Thymus (tissue), 14 donors: ENCODE results near the gene AGO4. TPM values are rescaled to one million over a fixed set of nuclear protein-coding genes. Genes with fewer than 3 reads are reported as not detected.
"Not testable (repeated sequence)": the region's sequence is repeated elsewhere in the genome, so short reads cannot be mapped to it uniquely, and the experiment has no call there.

Experiments used
- DNase-seq, 9 donors: peaks; one replicate each; pipeline ENCODE4 v3.0.0-alpha.2; 2013; ENCODE audit warnings: low spot score in 9 of 9, low read depth in 6 of 9, missing footprints in 1 of 9
- H3K27ac ChIP-seq, 2 donors: one replicate each; pipeline ENCODE4 v1.5.1; 2013; ENCODE audit warnings: control low read depth in 1 of 2, low read depth in 1 of 2, low read length in 1 of 2, mild to moderate bottlenecking in 1 of 2, moderate library complexity in 1 of 2
- H3K27me3 ChIP-seq, 2 donors: one replicate each; pipeline ENCODE4 v1.5.1; 2013; ENCODE audit warnings: low read length in 1 of 2; ENCODE audit not compliant: control insufficient read depth in 2 of 2, insufficient read depth in 1 of 2
- H3K36me3 ChIP-seq, 2 donors: one replicate each; pipeline ENCODE4 v1.5.1; 2013; ENCODE audit warnings: low read length in 1 of 2, mild to moderate bottlenecking in 1 of 2, moderate library complexity in 1 of 2; ENCODE audit not compliant: control insufficient read depth in 2 of 2, insufficient read depth in 2 of 2
- H3K4me1 ChIP-seq, 2 donors: one replicate each; pipeline ENCODE4 v1.5.1; 2013; ENCODE audit warnings: low read length in 2 of 2; ENCODE audit not compliant: control insufficient read depth in 2 of 2, insufficient read depth in 2 of 2
- H3K4me3 ChIP-seq, 2 donors: one replicate each; pipeline ENCODE4 v1.5.1; 2013; ENCODE audit warnings: low read length in 2 of 2, control low read depth in 1 of 2, mild to moderate bottlenecking in 1 of 2
- H3K9me3 ChIP-seq, 2 donors: one replicate each; pipeline ENCODE4 v1.5.1; 2013; ENCODE audit warnings: low read length in 1 of 2, mild to moderate bottlenecking in 1 of 2; ENCODE audit not compliant: control insufficient read depth in 2 of 2, insufficient read depth in 1 of 2
- WGBS: extraction: QIAGEN DNeasy Blood & Tissue Kit; methylation state at CpG from one replicate; pipeline ENCODE4 v1.1.7; 2013; 5-methylcytosine and 5-hydroxymethylcytosine counted together
- long read RNA-seq, 10 donors: transcript quantifications; one replicate each; lab custom pipeline, GENCODE V29; 2026
- polyA plus RNA-seq: library from polyadenylated mRNA; stranded (reverse); fragments of 200-250 nt; gene quantifications from one replicate; pipeline ENCODE4 v1.2.3, GENCODE V29; 2013
- total RNA-seq: library from RNA; stranded (reverse); fragments of 120-200 nt; gene quantifications from one replicate; pipeline ENCODE4 v1.2.4, GENCODE V29; 2013
- donor health status: healthy.

Gene AGO4
- total RNA-seq (6.8 TPM), polyA plus RNA-seq (10.2 TPM)
- long read RNA-seq, donor 1: 0 reads
- long read RNA-seq, donor 2: 0 reads
- long read RNA-seq, donor 3, full-length matches to known transcripts: 2 of 2 reads
- long read RNA-seq, donor 3, partial matches to known transcripts: 0 of 2 reads
- long read RNA-seq, donor 3, other reads (novel, unspliced or antisense): 0 of 2 reads
- long read RNA-seq, donor 4, full-length matches to known transcripts: 1 of 1 reads
- long read RNA-seq, donor 4, partial matches to known transcripts: 0 of 1 reads
- long read RNA-seq, donor 4, other reads (novel, unspliced or antisense): 0 of 1 reads
- long read RNA-seq, donor 5, partial matches to known transcripts: 10 of 10 reads
- long read RNA-seq, donor 5, other reads (novel, unspliced or antisense): 0 of 10 reads
- long read RNA-seq, donor 6: 0 reads
- long read RNA-seq, donor 7: 0 reads
- long read RNA-seq, donor 8: 0 reads
- long read RNA-seq, donor 9, full-length matches to known transcripts: 3 of 3 reads
- long read RNA-seq, donor 9, partial matches to known transcripts: 0 of 3 reads
- long read RNA-seq, donor 9, other reads (novel, unspliced or antisense): 0 of 3 reads
- long read RNA-seq, donor 10: 0 reads

DNA sequence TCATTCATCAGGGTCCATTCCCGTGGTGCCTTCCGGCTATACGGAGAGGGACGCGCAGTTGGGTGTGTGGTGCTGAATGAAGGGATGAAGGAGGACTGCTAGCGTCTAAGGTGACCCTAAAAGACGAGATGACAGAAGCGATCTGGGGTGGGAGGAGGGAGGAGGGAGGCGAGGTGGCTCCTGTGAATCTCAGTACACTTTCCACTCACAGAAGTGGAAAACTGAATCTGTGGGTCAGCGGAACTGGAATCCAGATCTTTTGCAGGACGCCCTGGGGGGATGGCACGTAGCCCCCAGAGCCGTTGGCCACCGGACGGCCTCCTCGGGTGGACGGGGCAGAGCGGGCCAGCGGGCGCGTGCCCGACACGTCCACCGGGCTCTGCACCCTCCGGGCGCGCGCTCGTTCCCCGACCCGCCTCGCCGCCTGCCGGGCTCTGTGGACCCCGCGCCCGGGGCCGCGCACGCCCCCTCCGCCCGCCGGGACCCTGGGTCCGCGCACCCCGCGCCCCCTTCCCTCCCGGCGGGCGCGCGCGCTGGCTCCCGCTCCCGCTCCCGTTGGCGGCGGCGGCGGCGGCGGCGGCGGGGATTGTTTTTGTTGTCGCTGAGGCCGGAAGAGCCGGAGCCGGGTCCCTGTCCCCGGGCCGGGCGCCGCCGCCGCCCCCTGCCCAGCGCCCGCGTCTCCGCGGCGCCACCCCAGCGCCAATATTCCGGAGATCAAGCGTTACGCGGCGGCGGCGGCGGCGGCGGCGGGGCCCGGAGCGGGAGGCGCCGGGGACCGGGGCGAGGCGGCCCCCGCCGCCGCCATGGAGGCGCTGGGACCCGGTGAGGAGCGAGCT lies at the start of gene AGO4:
AGO4 (plus strand) TSS at position 403 of the 836 bp plus-strand sequence; CDS start at position 804, 401 bp downstream.
- H3K27ac ChIP-seq: peak within 1 kb of the TSS; percentile 32 to 47
- DNase-seq: peak in 4 of 9 donors; percentile 16 to 49 (median 30)
- no peaks in the 10 kb centered on the region for H3K9me3 ChIP-seq
- H3K27me3 ChIP-seq: no peaks in the 10 kb centered on the region
- H3K36me3 ChIP-seq: no peaks in the 10 kb centered on the region
- 4% methylated on average over 105 of the region's 105 CpGs for WGBS
- peaks cover 8 to 13% of the 10 kb centered on the region in 2 donors for H3K4me1 ChIP-seq
- peak within 1 kb of the TSS; percentile 76 to 86 for H3K4me3 ChIP-seq

- Histone ChIP-seq H3K27me3 (no peaks in the 10 kb centered on the region), H3K27ac (no peak overlapping the region), H3K36me3 (peaks cover 11 to 56% of the 10 kb centered on the region in 2 donors), H3K4me3 (no peak overlapping the region), H3K4me1 (no peaks in the 10 kb centered on the region), H3K9me3 (peaks cover 0 to 2% of the 10 kb centered on the region in 2 donors)
- DNase-seq: no peak
- 22% methylated on average over 2 of the region's 2 CpGs for WGBS
These were observed 45.7 kb upstream of the AGO4 start for GRCh38 chr1:35762141-35762540.

DNA sequence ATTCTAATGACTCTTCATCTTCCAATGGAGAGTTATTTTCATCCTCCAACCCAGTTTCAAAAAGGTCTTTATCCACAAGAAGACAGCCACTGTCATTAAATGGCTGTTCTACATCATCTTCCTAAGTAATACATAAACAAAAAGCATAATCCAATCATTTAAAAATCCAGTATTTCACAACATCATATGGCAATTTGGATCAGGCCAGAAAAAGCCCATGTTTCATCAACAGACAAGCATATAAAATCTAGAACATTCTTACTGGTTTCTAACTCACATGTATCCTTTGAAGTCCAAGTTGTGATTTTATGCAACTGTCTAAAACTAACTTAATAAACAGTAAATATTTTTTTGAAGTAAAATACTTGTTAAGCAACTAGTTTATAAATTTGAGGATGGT lies 44.6 kb upstream of the AGO4 start:
- Histone ChIP-seq H3K27ac (no peak overlapping the region), H3K27me3 (no peaks in the 10 kb centered on the region), H3K36me3 (peaks cover 11 to 49% of the 10 kb centered on the region in 2 donors), H3K9me3 (peaks cover 0 to 2% of the 10 kb centered on the region in 2 donors), H3K4me1 (no peaks in the 10 kb centered on the region), H3K4me3 (no peak overlapping the region)
- DNase-seq: no peak

- no peaks in the 10 kb centered on the region for H3K27me3 ChIP-seq
- peaks cover 5 to 8% of the 10 kb centered on the region in 2 donors for H3K4me1 ChIP-seq
- peaks cover 8 to 40% of the 10 kb centered on the region in 2 donors for H3K36me3 ChIP-seq
- WGBS: 98% methylated on average over 3 of the region's 3 CpGs
- DNase-seq: no peak
- H3K4me3 ChIP-seq: no peak overlapping the region
- H3K27ac ChIP-seq: no peak overlapping the region
- peaks cover 0 to 2% of the 10 kb centered on the region in 2 donors for H3K9me3 ChIP-seq
These were observed 43.5 kb upstream of the AGO4 start for GRCh38 chr1:35764283-35764682.

GRCh38 chr1:35768350-35769187 lies 39.2 kb upstream of the AGO4 start:
- 68% methylated on average over 19 of the region's 19 CpGs for WGBS
- Histone ChIP-seq H3K4me3 (peak overlapping the region; percentile 81 to 97), H3K27me3 (no peaks in the 10 kb centered on the region), H3K36me3 (peaks cover 0 to 9% of the 10 kb centered on the region in 2 donors), H3K4me1 (peaks cover 5 to 11% of the 10 kb centered on the region in 2 donors), H3K27ac (peak overlapping the region; percentile 90 to 92), H3K9me3 (peaks cover 0 to 2% of the 10 kb centered on the region in 2 donors)
- DNase-seq: peak in 1 of 9 donors; percentile 28

- Histone ChIP-seq H3K27ac (peak overlapping the region; percentile 90 to 92), H3K27me3 (no peaks in the 10 kb centered on the region), H3K4me3 (peak overlapping the region; percentile 81 to 97), H3K4me1 (peaks cover 5 to 11% of the 10 kb centered on the region in 2 donors), H3K9me3 (no peaks in the 10 kb centered on the region), H3K36me3 (peaks cover 0 to 5% of the 10 kb centered on the region in 2 donors)
- WGBS: under 1% methylated on average over 58 of the region's 58 CpGs
- DNase-seq: peak; percentile 73 to 95 (median 84)
These were observed 38.5 kb upstream of the AGO4 start for GRCh38 chr1:35769188-35769758.

- Histone ChIP-seq H3K4me3 (no peak overlapping the region), H3K36me3 (no peaks in the 10 kb centered on the region), H3K9me3 (no peaks in the 10 kb centered on the region), H3K4me1 (peaks cover 1 to 6% of the 10 kb centered on the region in 2 donors), H3K27me3 (no peaks in the 10 kb centered on the region), H3K27ac (no peak overlapping the region)
- DNase-seq: no peak
These were observed 34.1 kb upstream of the AGO4 start for GRCh38 chr1:35773711-35774110.

DNA sequence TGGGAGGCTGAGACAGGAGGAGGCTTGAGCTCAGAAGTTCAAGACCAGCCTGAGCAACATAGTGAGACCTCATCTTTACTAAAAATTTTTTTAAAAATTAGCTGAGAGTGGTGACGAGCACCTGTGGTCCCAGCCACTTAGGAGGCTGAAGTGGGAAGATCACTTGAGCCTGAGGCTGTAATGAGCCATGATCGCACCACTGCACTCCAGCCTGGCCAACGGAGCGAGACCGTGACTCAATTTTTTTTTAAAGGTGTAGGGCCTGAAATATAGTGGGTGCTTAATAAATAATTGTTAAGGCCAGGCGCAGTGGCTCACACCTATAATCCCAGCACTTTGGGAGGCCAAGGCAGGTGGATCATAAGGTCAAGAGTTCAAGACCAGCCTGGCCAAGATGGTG lies 31.6 kb upstream of the AGO4 start:
- DNase-seq, H3K27ac ChIP-seq, H3K36me3 ChIP-seq, H3K27me3 ChIP-seq, H3K4me1 ChIP-seq, H3K4me3 ChIP-seq, H3K9me3 ChIP-seq: not testable (repeated sequence)
- 96% methylated on average over 6 of the region's 6 CpGs for WGBS
